Keratinocyte (primary cell): ENCODE measurements around the gene FAM25A. TPM values are rescaled to one million over a fixed set of nuclear protein-coding genes. Genes with fewer than 3 reads are reported as not detected.
"Not testable (repeated sequence)": the region's sequence is repeated elsewhere in the genome, so short reads cannot be mapped to it uniquely, and the experiment has no call there.

ENCODE experiments used
- DNase-seq: peaks from one replicate; pipeline ENCODE4 v3.0.0-alpha.2; 2011; ENCODE audit warnings: low read depth, missing footprints, low spot score
- FAIRE-seq: peaks from 2 replicates; lab custom pipeline; 2011; peaks lifted over from hg19 to GRCh38; lab: Jason Lieb, UNC
- H2AFZ ChIP-seq: 2 replicates; pipeline ENCODE4 v1.6.0; 2012; ENCODE audit warnings: low read length, control low read depth, inconsistent platforms; ENCODE audit not compliant: control insufficient read depth
- H3K27ac ChIP-seq: 2 replicates; pipeline ENCODE4 v1.5.1; 2011; ENCODE audit warnings: low read length; ENCODE audit not compliant: control insufficient read depth, insufficient read depth
- H3K27me3 ChIP-seq: 3 replicates; pipeline ENCODE4 v1.6.0; 2011; ENCODE audit warnings: low read length; ENCODE audit not compliant: control insufficient read depth, insufficient read depth; ENCODE audit errors: extremely low read depth
- H3K36me3 ChIP-seq, 2 experiments: 2 replicates in 1 of 2; 3 replicates in 1 of 2; pipeline ENCODE4 v1.5.1; 2011; ENCODE audit warnings: low read length in 2 of 2, mild to moderate bottlenecking in 1 of 2; ENCODE audit not compliant: control insufficient read depth in 2 of 2, insufficient read depth in 2 of 2; ENCODE audit errors: extremely low read depth in 1 of 2
- H3K4me1 ChIP-seq: 3 replicates; pipeline ENCODE4 v1.5.1; 2011; ENCODE audit warnings: low read length; ENCODE audit not compliant: control insufficient read depth, insufficient read depth; ENCODE audit errors: extremely low read depth
- H3K4me2 ChIP-seq: 3 replicates; pipeline ENCODE4 v1.6.0; 2011; ENCODE audit warnings: low read depth, low read length; ENCODE audit not compliant: control insufficient read depth, insufficient read depth; ENCODE audit errors: extremely low read depth
- H3K4me3 ChIP-seq, 3 experiments: fragments of 200-600 bp in 1 of 3; sonication (generic) in 1 of 3; 2 replicates in 2 of 3; 3 replicates in 1 of 3; pipeline ENCODE4 v1.5.1; 2011 to 2016; ENCODE audit warnings: low read length in 3 of 3, mild to moderate bottlenecking in 3 of 3, control low read depth in 2 of 3, inconsistent platforms in 1 of 3, low read depth in 1 of 3, mixed read lengths in 1 of 3, mixed run types in 1 of 3, moderate library complexity in 1 of 3; ENCODE audit not compliant: control insufficient read depth in 2 of 3, insufficient read depth in 2 of 3; ENCODE audit errors: extremely low read depth in 1 of 3
- H3K79me2 ChIP-seq: 2 replicates; pipeline ENCODE4 v1.6.0; 2012; ENCODE audit warnings: low read length; ENCODE audit not compliant: control insufficient read depth, insufficient read depth
- H3K9ac ChIP-seq: 3 replicates; pipeline ENCODE4 v1.6.0; 2011; ENCODE audit warnings: low read length; ENCODE audit not compliant: control insufficient read depth, insufficient read depth; ENCODE audit errors: extremely low read depth
- H3K9me1 ChIP-seq: 3 replicates; pipeline ENCODE4 v1.6.0; 2011; ENCODE audit warnings: low read length; ENCODE audit not compliant: control insufficient read depth, insufficient read depth; ENCODE audit errors: extremely low read depth
- H3K9me3 ChIP-seq: 2 replicates; pipeline ENCODE4 v1.5.1; 2012; ENCODE audit warnings: low read depth, low read length; ENCODE audit not compliant: control insufficient read depth
- H4K20me1 ChIP-seq: 3 replicates; pipeline ENCODE4 v1.6.0; 2011; ENCODE audit warnings: low read length; ENCODE audit not compliant: control insufficient read depth, insufficient read depth; ENCODE audit errors: extremely low read depth
- CTCF ChIP-seq, 3 experiments: IDR thresholded peaks in 1 of 3; conservative IDR thresholded peaks in 1 of 3; optimal IDR thresholded peaks in 1 of 3; 2 replicates in 2 of 3; 3 replicates in 1 of 3; pipeline versions ENCODE3 to v1.5.1; 2011; ENCODE audit warnings: low read length in 3 of 3, mild to moderate bottlenecking in 3 of 3, moderate library complexity in 2 of 3, control low read depth in 1 of 3, inconsistent platforms in 1 of 3; ENCODE audit not compliant: insufficient read depth in 2 of 3; ENCODE audit errors: extremely low read depth in 1 of 3
- EZH2 ChIP-seq: IDR thresholded peaks from one replicate; pipeline ENCODE4 v1.6.1; 2012; ENCODE audit warnings: inconsistent platforms, mild to moderate bottlenecking, low read length, moderate library complexity
- dilution Hi-C: fragments of 300-500 bp; cut with MboI; formaldehyde crosslinking; loops from one replicate; pipeline ENCODE4 v1.7.0; 2020; ENCODE audit warnings: low sequenced_read_pairs; ENCODE audit not compliant: extremely low pct_ligation_motif_present
- polyA plus RNA-seq, 5 experiments: library from polyadenylated mRNA; depleted of rRNA in 3 of 5; stranded (reverse) in 3 of 5; stranded (forward) in 1 of 5; unstranded in 1 of 5; fragments of >200 nt; gene quantifications; 1 replicate in 1 of 5; 2 replicates in 3 of 5; 3 replicates in 1 of 5; pipeline versions ENCODE4 v1.2.1 to v1.2.3, GENCODE V29; 2011 to 2012; ENCODE audit warnings: missing spikeins in 2 of 5, low read depth in 1 of 5, low replicate concordance in 1 of 5

FAM25A gene
- polyA plus RNA-seq, 1 donor (not counting 4 experiments of a cell fraction or from before 2014, with no cell fraction given), result 11.7 TPM

- no peaks in the 10 kb centered on the region for H4K20me1 ChIP-seq
- dilution Hi-C loops, result no loop called here
- H3K4me3 ChIP-seq, result no peak overlapping the region
- H3K4me1 ChIP-seq, result peaks cover 13% of the 10 kb centered on the region
- DNase-seq, result no peak
- no peak for FAIRE-seq
- no peaks in the 10 kb centered on the region for H3K9me3 ChIP-seq
- no peaks in the 10 kb centered on the region for H3K27me3 ChIP-seq
- no peaks in the 10 kb centered on the region for H3K36me3 ChIP-seq
- TF ChIP-seq CTCF (optimal IDR thresholded peaks at IDR 0.05 in 1 of 3, IDR thresholded peaks at IDR 0.05 in 1 of 3, conservative IDR thresholded peaks at IDR 0.05 in 1 of 3; ENCODE audit: extremely low read depth in 1 of 3, insufficient read depth in 2 of 3, low read length in 3 of 3) (no peak), EZH2 (no peak)
- H3K9ac ChIP-seq, result peak overlapping the region; percentile 4
- H3K9me1 ChIP-seq, result no peaks in the 10 kb centered on the region
- no peaks in the 10 kb centered on the region for H3K79me2 ChIP-seq
- H2AFZ ChIP-seq, result no peak overlapping the region
- H3K4me2 ChIP-seq, result peak overlapping the region; percentile 56
- no peak overlapping the region for H3K27ac ChIP-seq
These were observed 18.2 kb downstream of the FAM25A start for GRCh38 chr10:87038286-87038717.

GRCh38 chr10:87038786-87039185, 18.7 kb downstream of the FAM25A start:
- Histone ChIP-seq H3K36me3 (no peaks in the 10 kb centered on the region), H3K9me1 (no peaks in the 10 kb centered on the region), H3K9ac (peak overlapping the region; percentile 4), H3K4me2 (peak overlapping the region; percentile 56), H3K27me3 (no peaks in the 10 kb centered on the region), H3K4me1 (peaks cover 13% of the 10 kb centered on the region), H3K4me3 (no peak overlapping the region), H3K9me3 (no peaks in the 10 kb centered on the region), H3K27ac (no peak overlapping the region), H2AFZ (peak overlapping the region; percentile 5), H3K79me2 (no peaks in the 10 kb centered on the region), H4K20me1 (no peaks in the 10 kb centered on the region)
- dilution Hi-C loops, result no loop called here
- DNase-seq (no peak), FAIRE-seq (peak; percentile 84)
- TF ChIP-seq EZH2 (no peak), CTCF (optimal IDR thresholded peaks at IDR 0.05 in 1 of 3, IDR thresholded peaks at IDR 0.05 in 1 of 3, conservative IDR thresholded peaks at IDR 0.05 in 1 of 3; ENCODE audit: extremely low read depth in 1 of 3, insufficient read depth in 2 of 3, low read length in 3 of 3) (no peak)

GRCh38 chr10:87043579-87043978, 23.5 kb downstream of the FAM25A start:
- FAIRE-seq, H4K20me1 ChIP-seq, dilution Hi-C loops, H3K9me3 ChIP-seq, H3K4me3 ChIP-seq, H3K9me1 ChIP-seq, H3K9ac ChIP-seq, H3K4me2 ChIP-seq, DNase-seq, H3K79me2 ChIP-seq, H2AFZ ChIP-seq, H3K36me3 ChIP-seq, H3K27ac ChIP-seq, H3K4me1 ChIP-seq, H3K27me3 ChIP-seq: not testable (repeated sequence)
